ENCODE data around the gene CLK2. TPM values are rescaled to one million over a fixed set of nuclear protein-coding genes. Genes with fewer than 3 reads are reported as not detected.

The CLK2 gene
- total RNA-seq, 4 donors from 2014 or later, result 21.9 to 35.1 (median 25.6) TPM

DNA sequence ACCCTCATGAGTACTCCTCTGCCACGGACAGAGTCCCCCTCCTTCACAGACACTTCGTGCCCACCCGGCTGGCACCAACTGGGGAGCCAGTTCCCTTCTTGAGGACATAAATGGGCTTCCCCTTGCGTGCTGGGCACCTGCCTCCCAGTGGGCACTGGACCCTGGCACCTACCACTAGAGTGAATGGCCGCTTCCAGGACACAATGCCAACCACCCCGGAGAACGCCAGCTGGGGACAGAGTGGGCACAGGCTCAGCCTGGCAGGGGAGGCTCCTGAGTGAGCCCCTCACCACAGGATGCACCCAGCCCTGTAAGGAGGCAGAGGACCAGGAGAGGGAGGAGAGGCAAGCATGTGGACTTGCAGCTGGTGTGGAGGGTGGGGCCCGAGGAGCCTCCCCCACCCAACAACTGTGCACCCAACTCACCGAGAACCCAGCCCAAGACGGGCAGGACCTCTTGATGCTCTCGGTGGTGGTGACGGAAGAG, 19.0 kb downstream of the CLK2 start:
- TF ChIP-seq POLR2A (IDR thresholded peaks at IDR 0.05), result no peak
- TF ChIP-seq, protein P1, sequence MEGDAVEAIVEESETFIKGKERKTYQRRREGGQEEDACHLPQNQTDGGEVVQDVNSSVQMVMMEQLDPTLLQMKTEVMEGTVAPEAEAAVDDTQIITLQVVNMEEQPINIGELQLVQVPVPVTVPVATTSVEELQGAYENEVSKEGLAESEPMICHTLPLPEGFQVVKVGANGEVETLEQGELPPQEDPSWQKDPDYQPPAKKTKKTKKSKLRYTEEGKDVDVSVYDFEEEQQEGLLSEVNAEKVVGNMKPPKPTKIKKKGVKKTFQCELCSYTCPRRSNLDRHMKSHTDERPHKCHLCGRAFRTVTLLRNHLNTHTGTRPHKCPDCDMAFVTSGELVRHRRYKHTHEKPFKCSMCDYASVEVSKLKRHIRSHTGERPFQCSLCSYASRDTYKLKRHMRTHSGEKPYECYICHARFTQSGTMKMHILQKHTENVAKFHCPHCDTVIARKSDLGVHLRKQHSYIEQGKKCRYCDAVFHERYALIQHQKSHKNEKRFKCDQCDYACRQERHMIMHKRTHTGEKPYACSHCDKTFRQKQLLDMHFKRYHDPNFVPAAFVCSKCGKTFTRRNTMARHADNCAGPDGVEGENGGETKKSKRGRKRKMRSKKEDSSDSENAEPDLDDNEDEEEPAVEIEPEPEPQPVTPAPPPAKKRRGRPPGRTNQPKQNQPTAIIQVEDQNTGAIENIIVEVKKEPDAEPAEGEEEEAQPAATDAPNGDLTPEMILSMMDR (IDR thresholded peaks at IDR 0.05), result no peak
- 8 to 14% methylated on average over 5 to 8 of the region's 12 CpGs for WGBS, 2 donors
- Histone ChIP-seq H3K27me3 (no peaks in the 10 kb centered on the region), H3K36me3 (peaks cover 0 to 38% (median 4%) of the 10 kb centered on the region in 3 donors), H3K27ac (peak overlapping the region; percentile 94 to 99 (median 97)), H3K4me1 (peaks cover 31 to 52% (median 37%) of the 10 kb centered on the region in 3 donors), H3K9me3 (no peaks in the 10 kb centered on the region), H3K4me3 (peak overlapping the region; percentile 70 to 95 (median 88))
- intact Hi-C loops (cut with DNase I), result loop anchor here (5.0 kb wide), 1 partner anchor 73 kb away; no protein-coding TSS in a partner anchor
- DNase-seq, result no peak

DNA sequence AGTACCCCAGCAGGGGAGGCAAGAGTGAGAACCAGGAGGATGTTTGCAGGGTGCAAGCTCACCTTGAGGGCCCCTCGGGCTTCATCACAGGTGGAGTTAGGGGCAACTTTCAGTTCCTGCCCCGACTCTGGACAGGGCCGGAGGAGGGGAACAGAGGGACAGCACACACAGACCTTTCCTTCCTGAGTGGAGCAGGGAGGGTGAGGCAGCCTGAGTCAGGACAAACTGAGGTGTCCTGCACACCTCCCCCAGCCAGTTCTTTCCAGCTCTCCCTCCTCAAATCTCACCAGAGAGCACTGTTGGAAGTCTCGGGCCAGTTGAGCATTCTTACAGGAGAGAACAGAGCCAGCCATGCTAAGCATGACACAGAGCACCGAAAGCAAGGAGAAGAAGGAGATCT, 19.5 kb downstream of the CLK2 start:
- Histone ChIP-seq H3K27ac (peak overlapping the region; percentile 15 to 99 (median 97)), H3K9me3 (no peaks in the 10 kb centered on the region), H3K36me3 (peaks cover 0 to 38% (median 4%) of the 10 kb centered on the region in 3 donors), H3K4me1 (peaks cover 31 to 52% (median 37%) of the 10 kb centered on the region in 3 donors), H3K27me3 (no peaks in the 10 kb centered on the region), H3K4me3 (peak overlapping the region in 3 of 4 donors; percentile 83 to 95 (median 94))
- intact Hi-C loops (cut with DNase I), result loop anchor here (5.0 kb wide), 1 partner anchor 74 kb away; no protein-coding TSS in a partner anchor
- TF ChIP-seq, protein P1 (IDR thresholded peaks at IDR 0.05), result no peak
- no peak for TF ChIP-seq POLR2A (IDR thresholded peaks at IDR 0.05)
- WGBS, 2 donors, result 43 to 72% methylated on average over 3 to 4 of the region's 5 CpGs
- DNase-seq, result no peak

DNA sequence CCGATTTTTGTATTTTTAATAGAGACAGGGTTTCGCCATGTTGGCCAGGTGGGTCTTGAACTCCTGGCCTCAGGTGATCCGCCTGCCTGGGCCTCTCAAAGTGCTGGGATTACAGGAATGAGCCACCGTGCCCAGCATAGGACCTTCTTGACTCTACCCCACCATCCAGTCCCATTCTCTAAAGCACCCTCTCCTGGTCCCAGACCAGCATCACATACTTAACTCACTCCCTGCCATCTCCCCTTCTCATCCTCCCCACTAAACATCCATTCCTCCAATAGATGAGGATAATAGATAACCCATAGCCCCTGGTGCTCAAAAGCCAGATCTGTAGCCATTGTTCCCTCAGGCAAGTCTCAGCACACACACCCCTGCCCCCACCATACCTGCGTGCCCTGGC, 20.1 kb downstream of the CLK2 start:
- Histone ChIP-seq H3K27ac (peak overlapping the region in 1 of 4 donors; percentile 95), H3K9me3 (no peaks in the 10 kb centered on the region), H3K4me3 (peak overlapping the region in 1 of 4 donors; percentile 94), H3K27me3 (no peaks in the 10 kb centered on the region), H3K36me3 (peaks cover 0 to 38% (median 0%) of the 10 kb centered on the region in 3 donors), H3K4me1 (peaks cover 31 to 52% (median 37%) of the 10 kb centered on the region in 3 donors)
- WGBS, 2 donors, result 64 to 79% methylated on average over 4 to 5 of the region's 5 CpGs
- TF ChIP-seq, protein P1 (IDR thresholded peaks at IDR 0.05), result no peak
- no peak for TF ChIP-seq POLR2A (IDR thresholded peaks at IDR 0.05)
- no peak for DNase-seq
- intact Hi-C loops (cut with DNase I), result loop anchor here (5.0 kb wide), 1 partner anchor 74 kb away; no protein-coding TSS in a partner anchor

DNA sequence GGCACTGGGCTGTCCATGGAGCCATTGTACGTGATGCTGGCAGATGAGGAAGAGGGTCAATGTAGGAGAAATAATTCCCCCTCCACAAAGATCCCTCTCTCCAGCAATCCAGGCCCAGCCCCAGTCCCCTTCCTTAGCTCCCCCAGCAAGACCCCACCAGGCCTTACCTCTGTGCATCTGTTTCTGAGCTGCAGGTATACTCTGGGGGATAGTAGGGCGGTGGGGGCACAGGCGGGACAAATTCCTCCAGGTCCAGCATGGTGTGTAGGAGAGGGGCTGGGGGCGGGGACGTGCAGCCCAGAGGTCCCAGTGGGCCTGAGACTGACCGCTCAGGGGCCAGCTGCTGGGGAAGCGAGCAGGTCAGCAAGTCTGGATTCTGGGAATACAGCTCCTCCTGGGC, 21.7 kb downstream of the CLK2 start:
- 95 to 97% methylated on average over 4 to 7 of the region's 7 CpGs for WGBS, 2 donors
- no peak for DNase-seq
- H3K4me3 ChIP-seq, result no peak overlapping the region
- no peak for TF ChIP-seq POLR2A (IDR thresholded peaks at IDR 0.05)
- TF ChIP-seq, protein P1 (IDR thresholded peaks at IDR 0.05), result no peak
- no peaks in the 10 kb centered on the region for H3K27me3 ChIP-seq
- H3K9me3 ChIP-seq, result no peaks in the 10 kb centered on the region
- peaks cover 31 to 49% (median 35%) of the 10 kb centered on the region in 3 donors for H3K4me1 ChIP-seq
- intact Hi-C loops (cut with DNase I), result loop anchor here (5.0 kb wide), 1 partner anchor 76 kb away; no protein-coding TSS in a partner anchor
- H3K36me3 ChIP-seq, result peaks cover 0 to 36% (median 4%) of the 10 kb centered on the region in 3 donors
- H3K27ac ChIP-seq, result peak overlapping the region in 2 of 4 donors; percentile 56 to 64
